GM19438 (cell line): Measurements from ENCODE around the gene ZKSCAN1.
"Not testable (repeated sequence)": the region's sequence is repeated elsewhere in the genome, so short reads cannot be mapped to it uniquely, and the experiment has no call there.

Experiments used
- ATAC-seq: cut with Tn5 transposase; IDR thresholded peaks from one replicate; pipeline ENCODE4 v1.9.1; 2021; ENCODE audit warnings: low read depth; ENCODE audit not compliant: unreplicated experiment

The ZKSCAN1 gene

DNA sequence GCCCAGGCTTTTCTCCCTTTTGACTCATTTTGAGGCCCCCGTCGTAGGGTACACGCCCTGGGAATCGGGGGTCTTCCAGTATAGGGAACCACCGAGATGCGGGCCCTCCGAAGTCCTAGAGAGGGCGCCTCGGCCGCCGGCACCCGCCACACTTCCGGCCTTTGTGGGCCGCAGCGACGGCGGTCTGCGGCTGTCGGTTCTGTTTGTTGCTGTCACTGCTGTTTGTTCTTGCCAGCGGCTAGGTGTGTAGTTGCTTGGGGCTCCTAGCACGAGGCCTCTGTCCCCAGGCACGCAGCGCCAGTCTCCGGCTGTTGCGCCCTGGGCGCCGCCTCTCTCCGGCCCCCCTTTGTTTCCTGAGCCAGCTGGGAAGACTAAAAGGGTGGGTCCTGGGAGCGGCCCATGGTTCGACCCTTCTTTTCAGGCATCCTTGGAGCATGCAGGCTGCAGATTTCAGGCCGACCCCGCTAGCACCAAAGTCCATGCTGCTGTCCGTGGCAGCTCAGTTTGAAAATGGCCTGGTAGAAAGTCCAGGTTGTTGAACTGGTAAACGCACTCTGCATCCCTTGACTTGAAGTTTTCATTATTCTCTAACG is 17.8 kb upstream of the ZKSCAN1 start:
- no peak for ATAC-seq

DNA sequence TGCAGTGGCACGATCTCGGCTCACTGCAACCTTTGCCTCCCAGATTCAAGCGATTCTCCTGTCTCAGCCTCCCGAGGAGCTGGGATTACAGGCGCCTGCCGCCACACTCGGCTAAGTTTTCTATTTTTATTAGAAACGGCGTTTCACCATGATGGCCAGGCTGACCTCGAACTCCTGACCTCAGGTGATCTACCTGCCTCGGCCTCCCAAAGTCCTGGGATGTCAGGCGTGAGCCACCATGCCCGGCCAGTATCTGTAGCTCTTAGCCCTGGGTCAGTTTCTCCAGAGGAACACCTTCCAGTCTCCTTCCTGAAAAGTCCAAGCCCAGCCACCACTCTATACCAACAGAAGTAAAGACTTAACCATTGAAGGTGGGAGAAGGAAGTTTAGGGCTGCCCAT is 15.2 kb upstream of the ZKSCAN1 start:
- no peak for ATAC-seq

DNA sequence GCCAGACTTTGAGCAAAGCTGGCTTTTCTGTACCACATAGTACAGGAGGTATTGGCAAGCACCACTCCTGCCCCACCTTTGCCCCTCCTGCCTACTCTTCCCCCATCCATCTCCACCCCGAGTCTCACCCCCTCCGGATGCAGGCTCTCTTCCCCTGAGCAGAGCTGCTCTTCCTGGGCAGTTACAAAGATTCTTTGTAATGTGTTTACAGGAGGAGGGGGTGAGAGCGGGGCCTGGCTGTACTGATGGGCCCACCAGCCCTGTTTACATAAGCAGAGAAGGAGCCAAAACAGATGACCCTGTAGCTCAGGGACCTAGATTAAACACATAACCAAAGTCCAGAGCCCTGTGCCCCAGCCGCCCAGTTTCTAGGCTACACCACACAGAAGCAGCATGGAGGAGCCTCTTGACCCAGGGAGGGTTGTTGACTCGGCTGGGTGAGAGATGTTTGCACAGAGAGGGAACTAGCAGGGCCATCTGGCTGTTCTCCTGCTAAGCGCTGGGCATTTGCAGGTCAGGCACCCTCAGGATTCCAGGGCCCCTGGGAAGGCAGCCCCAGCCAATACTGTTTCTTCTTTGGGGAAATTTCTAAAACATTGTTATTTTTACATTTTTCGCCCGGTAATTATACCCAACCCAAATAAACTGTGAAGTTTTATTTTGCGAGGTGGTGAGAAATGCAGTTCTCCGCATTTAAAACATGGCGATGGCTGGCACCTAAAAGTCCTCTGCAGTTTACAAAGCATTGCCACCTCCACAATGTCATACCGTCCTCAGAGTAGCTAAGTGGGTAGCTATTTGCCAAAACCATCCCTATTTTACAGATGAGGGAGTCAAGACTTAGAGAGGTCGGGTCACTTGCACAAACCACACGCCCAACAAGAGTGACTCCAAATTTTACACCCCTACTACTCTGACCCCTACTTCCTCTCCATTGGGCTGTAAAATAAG is 11.4 kb upstream of the ZKSCAN1 start:
- no peak for ATAC-seq

DNA sequence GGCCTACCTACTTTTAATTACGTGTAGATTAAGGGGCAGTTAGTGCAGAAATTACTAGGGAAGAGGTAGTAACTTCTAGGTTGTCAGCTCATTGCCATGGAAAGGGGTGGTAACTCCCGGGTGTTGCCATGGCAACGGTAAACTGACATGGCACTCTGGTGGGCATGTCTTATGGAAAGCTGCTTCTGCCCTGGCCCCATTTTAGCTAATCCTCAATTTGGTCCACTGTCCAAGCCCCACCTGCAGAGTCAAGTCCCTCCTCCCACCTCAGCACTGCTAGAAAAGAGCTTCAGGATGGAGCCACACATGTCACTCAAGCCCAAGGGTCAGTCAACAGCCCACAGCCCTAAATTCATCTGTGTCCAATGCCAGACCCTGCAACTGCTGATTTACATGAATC is 7.5 kb upstream of the ZKSCAN1 start:
- no peak for ATAC-seq

DNA sequence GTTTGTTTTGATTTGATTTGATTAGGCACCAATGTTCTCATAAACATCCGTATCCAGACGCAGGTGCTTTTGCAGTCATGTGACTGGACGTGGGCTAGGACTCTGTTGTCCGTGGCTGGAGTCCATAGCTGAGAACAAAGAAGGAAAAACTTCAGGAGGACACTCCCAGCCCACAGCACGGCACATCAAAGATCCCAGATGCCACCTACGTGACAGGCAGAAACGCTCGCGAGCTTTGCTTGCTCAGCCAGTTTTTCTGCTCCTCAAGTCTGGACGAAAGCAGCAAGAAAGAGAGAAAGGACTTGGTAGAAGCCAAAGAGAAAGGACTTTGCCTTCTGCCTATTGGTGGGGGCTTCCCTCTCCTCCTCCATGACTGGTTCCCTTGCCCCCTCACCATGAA is 6.9 kb upstream of the ZKSCAN1 start:
- ATAC-seq = no peak

DNA sequence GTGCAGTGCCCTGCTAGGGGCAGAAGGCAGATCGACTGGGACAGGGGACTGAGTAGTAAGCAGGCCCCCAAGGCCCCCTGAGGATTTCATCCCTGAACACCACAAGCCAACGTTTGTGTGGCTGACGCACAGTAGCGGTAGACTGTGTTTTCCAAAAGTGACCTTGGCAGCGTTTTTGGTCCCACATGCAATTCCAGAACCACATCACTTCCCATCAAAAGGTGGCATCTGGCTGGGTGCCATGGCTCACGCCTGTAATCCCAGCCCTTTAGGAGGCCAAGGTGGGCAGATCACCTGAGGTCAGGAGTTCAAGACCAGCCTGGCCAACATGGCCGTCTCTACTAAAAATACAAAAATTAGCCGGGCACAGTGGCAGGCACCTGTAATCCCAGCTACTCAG is 5.4 kb upstream of the ZKSCAN1 start:
- not testable (repeated sequence) for ATAC-seq

DNA sequence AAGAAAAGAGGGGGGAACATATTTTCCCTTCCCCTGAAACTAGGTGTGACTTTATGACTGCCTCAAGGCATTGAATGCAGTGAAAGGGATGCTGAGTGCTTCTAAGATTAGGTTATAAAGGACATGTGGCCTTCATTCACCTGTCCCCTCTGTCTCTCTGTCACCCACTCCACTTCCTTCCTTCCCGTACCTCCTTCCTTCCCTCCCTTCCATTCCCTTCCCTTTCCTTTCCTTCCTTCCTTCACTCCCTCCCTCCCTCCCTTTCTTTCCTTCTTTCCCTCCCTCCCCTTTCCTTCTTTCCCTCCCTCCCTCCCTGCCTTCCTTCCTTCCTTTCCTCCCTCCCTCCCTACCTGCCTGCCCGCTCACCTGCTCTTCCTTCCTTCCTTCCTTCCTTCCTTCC is 4.5 kb upstream of the ZKSCAN1 start:
- ATAC-seq = no peak

DNA sequence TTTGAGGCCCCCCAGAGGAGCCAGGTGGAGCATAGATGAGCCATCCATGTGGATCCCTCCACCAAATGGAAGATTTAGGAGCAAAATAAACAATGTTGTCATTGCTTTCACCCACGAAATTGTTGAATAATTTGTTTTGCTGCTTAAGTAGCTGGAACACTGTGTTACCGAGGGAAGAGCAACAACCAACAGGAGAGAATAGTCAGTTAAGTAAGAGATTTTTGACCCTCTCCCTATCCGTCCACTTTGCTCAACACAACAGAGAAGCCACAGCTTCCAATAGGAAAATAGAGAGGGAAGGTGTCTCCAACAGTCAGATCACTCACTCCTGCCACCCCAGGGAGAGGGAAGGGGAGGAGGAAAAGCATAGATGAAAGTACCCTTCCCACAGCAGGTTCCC is 3.9 kb upstream of the ZKSCAN1 start:
- no peak for ATAC-seq

DNA sequence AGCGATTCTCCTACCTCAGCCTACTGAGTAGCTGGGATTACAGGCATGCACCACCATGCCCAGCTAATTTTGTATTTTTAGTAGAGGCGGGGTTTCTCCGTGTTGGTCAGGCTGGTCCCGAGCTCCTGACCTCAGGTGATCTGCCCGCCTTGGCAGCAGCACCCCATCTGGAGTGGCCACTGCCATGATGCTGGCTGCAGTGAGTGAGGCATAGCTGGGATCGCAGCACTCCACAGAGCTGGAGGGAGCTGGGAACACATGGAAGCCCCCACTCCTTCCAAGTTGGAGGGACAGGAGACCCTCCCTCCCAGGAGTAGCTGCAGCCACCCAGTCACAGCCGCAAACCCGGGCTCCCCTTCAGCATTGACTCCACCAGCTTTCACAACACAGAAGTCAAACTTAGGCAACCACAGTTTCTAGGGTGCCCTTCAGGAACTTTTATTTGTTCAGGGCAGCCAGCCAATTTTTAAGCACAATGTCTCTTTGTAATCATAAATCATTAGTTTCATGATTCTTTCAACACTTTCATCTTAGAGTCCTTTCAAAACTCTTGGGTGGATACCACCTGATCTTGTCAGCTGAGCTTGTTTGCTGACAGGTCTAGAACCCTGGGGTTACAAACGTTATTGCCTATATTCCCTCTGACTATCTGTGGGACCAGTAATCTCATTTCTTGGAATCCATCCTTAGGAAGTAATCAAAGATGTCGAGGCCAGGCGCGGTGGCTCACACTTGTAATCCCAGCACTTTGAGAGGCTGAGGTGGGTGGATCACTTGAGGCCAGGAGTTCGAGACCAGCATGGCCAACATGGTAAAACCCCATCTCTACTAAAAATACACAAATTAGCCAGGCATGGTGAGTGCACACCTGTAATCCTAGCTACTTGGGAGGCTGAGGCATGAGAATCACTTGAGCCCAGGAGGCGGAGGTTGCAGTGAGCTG is 2.7 kb upstream of the ZKSCAN1 start:
- ATAC-seq = not testable (repeated sequence)

DNA sequence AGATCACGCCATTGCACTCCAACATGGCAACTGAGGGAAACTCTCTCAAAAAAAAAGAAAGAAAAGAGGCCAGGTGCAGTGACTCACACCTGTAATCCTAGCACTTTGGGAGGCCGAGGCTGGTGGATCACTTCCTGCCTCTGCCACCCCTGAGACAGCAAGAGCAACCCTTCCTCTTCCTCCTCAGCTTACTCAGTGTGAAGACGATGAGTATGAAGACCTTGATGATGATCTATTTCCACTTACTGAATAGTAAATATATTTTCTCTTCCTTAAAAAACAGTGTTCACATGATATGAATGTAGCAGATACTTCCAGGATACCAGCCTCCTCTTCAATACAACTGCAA is 2.1 kb upstream of the ZKSCAN1 start:
- no peak for ATAC-seq

DNA sequence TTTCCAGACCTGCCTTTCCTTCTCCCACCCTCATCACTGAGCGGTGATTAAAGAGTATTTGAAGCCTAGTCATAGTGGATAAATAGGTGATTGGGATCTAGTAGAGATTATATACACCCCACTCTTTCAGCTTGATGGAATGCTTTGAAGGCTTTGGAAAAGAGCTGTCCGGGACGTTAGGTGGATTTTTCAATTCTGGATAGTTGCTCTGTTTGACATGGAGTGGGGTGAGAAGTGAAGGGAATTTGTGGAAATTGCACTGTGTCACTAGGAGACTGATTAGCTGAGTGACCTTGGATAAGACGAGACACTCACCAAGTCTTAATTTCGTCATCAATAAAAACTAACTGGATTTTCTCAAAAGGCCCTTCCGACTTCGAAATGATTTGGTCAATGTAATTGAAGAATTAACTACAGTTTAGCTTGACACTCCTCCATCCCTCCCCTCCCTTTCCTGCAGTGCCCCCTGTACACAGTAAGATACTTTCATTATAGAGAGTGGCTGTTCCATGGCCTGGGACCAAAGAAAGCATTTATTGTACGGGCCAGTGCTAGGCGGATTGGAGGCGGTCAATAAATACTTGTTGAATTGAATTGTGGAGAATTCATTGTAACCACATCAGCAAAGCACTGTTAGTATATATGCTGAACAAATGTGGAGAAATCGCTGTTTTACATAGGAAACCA is 962 bp downstream of the ZKSCAN1 start:
- ATAC-seq = no peak

DNA sequence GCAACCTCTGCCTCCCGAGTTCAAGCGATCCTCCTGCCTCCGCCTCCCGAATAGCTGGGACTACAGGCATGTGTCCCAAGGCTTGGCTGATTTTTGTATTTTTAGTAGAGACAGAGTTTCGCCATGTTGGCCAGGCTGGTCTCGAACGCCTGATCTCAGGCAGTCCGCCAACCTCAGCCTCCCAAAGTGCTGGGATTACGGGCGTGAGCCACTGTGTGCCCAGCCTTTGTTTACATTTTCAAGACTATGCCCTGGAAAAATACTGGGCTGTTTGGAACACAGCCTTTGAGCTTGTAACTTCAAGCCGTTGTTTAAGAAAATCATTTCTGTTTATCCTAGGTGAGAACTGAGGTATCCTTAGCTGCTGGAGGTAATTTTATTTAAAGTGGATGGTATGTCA is 1.9 kb downstream of the ZKSCAN1 start:
- no peak for ATAC-seq

DNA sequence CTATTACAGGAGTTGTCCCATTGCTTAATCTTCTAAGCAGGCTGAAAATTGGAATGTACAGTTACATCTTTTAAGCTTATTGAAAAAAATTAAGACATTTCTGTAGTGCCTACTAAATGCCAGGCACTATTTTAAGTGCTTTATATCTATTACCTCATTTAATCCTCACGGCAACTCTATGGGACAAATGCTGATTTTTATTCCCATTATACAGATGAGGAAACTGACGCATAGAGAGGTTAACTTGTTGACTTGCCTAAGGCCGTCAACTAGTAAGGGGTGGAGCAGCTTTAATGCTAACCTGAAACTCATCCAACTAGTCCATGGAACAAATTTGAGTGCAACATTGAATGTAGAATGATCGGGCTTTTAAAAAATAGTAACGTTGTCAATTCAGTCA is 2.5 kb downstream of the ZKSCAN1 start:
- ATAC-seq = no peak

DNA sequence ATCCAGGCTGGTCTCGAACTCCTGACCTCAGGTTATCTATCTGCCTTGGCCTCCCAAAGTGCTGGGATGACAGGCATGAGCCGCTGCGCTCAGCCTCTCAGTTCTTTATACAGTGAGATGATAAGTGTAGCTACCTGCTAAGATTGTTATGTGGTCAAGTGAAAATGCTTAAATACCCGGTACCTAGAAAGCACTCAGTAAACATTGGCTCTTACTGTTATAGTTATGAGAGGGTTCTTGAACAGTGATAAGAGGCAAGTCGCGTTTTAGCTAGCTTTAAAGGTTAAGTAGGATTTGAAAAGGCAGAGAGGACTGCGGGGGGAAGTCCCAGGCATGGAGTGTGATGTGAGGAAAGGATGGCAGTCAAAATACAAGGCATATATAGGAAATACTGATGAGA is 4.5 kb downstream of the ZKSCAN1 start:
- no peak for ATAC-seq

DNA sequence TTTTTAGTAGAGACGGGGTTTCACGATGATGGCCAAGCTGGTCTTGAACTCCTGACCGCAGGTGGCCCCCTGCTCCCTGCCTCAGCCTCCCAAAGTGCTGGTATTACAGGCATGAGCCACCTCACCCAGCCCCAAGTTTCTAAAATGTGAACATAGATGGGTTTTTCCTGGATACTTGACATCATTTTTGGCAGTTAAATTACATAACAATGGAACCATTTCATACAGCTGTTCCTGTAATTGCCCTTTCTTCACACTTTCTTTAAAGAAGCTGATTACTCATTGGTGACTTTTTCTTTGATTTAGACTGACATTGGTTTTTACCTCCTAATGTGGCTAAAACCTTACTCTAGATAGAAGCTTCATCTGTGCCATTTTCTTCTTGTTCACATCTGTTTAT is 5.9 kb downstream of the ZKSCAN1 start:
- ATAC-seq = no peak

DNA sequence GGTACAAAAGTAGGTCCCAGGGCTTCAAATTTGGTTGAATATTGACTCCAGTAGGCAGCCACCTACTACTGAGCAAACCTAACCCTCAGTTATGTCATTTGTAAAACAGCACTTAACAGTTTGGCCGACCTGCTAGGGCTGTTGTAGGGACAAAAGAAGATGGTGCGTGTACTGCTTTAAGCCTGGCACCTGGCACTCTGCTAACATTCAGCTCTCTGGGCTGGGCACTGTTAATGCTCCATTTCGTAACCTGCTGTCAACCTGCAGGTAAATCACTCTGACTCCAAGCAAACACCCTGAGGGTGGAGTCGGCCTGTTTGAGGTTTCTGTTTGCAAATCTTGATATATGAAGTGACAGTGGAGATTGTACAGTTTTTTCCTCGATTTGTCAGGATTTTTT is 7.2 kb downstream of the ZKSCAN1 start:
- no peak for ATAC-seq

DNA sequence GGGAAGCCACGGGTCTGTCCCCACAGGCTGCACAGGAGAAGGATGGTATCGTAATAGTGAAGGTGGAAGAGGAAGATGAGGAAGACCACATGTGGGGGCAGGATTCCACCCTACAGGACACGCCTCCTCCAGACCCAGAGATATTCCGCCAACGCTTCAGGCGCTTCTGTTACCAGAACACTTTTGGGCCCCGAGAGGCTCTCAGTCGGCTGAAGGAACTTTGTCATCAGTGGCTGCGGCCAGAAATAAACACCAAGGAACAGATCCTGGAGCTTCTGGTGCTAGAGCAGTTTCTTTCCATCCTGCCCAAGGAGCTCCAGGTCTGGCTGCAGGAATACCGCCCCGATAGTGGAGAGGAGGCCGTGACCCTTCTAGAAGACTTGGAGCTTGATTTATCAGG is 8.1 kb downstream of the ZKSCAN1 start:
- ATAC-seq = no peak

DNA sequence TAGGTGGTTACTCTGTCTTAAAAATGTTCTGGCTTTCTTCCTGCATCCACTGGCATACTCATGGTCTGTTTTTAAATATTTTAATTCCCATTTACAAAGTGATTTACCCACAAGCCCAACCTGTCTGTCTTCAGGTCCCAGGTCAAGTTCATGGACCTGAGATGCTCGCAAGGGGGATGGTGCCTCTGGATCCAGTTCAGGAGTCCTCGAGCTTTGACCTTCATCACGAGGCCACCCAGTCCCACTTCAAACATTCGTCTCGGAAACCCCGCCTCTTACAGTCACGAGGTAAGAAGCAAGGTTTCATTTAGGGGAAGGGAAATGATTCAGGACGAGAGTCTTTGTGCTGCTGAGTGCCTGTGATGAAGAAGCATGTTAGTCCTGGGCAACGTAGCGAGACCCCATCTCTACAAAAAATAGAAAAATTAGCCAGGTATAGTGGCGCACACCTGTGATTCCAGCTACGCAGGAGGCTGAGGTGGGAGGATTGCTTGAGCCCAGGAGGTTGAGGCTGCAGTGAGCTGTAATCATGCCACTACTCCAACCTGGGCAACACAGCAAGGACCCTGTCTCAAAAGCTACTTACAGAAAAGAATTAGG is 8.7 kb downstream of the ZKSCAN1 start:
- no peak for ATAC-seq

DNA sequence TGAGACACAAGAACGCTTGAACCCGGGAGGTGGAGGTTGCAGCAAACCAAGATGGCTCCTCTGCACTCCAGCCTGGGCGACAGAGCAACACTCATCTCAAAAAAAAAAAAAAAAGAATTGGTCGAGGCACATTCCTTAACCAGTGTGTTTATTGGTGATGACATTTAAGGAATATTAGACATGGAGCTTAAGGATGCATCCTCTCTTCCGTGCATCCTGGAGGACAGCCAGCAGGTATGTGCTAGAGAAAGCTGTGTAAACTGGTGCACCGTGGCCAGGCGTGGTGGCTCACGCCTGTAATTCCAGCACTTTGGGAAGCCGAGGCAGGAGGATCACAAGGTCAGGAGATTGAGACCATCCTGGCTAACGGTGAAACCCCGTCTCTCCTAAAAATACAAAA is 11.8 kb downstream of the ZKSCAN1 start:
- ATAC-seq = no peak

DNA sequence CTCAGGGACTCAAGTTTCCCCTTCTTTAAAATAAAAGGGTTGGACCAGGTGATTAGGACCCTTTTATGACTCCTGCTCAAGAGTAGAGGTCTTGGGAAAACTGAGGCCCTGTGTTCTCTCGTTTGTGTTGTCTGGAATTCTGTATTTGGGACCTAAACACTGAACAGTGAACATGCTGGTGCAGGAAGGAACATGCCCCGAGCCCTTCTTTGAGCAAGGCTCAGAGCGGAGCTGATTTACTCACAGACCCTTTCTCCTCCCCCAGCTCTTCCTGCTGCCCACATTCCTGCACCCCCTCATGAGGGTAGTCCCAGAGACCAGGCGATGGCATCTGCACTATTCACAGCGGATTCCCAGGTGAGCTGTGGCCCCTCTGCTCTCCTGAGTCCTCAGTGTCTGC is 14.2 kb downstream of the ZKSCAN1 start:
- no peak for ATAC-seq
